Measurements from ENCODE around the gene DDX60.

DNA sequence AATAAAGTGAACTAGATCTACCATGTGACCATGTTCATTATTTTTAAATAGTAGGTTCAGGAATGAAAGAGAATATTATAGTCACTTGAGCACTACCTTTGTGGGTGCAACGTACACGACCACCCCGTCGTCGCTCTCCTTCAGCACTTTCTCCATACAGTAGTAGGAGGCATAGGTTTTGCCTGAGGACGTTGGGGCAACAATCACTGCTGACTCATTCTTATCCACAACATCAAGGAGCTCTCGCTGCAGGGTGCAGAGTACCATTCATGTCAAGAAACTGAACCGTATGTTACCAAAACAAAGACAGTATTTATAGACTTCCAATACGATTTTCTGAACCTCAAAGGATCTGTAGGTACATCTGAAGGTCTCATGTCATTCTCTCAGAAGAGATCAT is 44.7 kb downstream of the DDX60 start:
- TF ChIP-seq, protein P1, sequence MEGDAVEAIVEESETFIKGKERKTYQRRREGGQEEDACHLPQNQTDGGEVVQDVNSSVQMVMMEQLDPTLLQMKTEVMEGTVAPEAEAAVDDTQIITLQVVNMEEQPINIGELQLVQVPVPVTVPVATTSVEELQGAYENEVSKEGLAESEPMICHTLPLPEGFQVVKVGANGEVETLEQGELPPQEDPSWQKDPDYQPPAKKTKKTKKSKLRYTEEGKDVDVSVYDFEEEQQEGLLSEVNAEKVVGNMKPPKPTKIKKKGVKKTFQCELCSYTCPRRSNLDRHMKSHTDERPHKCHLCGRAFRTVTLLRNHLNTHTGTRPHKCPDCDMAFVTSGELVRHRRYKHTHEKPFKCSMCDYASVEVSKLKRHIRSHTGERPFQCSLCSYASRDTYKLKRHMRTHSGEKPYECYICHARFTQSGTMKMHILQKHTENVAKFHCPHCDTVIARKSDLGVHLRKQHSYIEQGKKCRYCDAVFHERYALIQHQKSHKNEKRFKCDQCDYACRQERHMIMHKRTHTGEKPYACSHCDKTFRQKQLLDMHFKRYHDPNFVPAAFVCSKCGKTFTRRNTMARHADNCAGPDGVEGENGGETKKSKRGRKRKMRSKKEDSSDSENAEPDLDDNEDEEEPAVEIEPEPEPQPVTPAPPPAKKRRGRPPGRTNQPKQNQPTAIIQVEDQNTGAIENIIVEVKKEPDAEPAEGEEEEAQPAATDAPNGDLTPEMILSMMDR (IDR thresholded peaks at IDR 0.05): no peak
- TF ChIP-seq SIN3A (IDR thresholded peaks at IDR 0.05; ENCODE audit: borderline replicate concordance, insufficient read depth, low read depth, low read length): no peak
- TF ChIP-seq POLR2AphosphoS5 (IDR thresholded peaks at IDR 0.05; ENCODE audit: low read depth, low read length): no peak
